ENCODE data around the gene EGFLAM. TPM values are rescaled to one million over a fixed set of nuclear protein-coding genes. Genes with fewer than 3 reads are reported as not detected.

The EGFLAM gene
- total RNA-seq, 1 donor from 2014 or later, result 0.12 TPM

- TF ChIP-seq, protein P1, sequence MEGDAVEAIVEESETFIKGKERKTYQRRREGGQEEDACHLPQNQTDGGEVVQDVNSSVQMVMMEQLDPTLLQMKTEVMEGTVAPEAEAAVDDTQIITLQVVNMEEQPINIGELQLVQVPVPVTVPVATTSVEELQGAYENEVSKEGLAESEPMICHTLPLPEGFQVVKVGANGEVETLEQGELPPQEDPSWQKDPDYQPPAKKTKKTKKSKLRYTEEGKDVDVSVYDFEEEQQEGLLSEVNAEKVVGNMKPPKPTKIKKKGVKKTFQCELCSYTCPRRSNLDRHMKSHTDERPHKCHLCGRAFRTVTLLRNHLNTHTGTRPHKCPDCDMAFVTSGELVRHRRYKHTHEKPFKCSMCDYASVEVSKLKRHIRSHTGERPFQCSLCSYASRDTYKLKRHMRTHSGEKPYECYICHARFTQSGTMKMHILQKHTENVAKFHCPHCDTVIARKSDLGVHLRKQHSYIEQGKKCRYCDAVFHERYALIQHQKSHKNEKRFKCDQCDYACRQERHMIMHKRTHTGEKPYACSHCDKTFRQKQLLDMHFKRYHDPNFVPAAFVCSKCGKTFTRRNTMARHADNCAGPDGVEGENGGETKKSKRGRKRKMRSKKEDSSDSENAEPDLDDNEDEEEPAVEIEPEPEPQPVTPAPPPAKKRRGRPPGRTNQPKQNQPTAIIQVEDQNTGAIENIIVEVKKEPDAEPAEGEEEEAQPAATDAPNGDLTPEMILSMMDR (IDR thresholded peaks at IDR 0.05), result no peak
- Mint-ChIP-seq H3K4me1 (ENCODE audit: low read depth) (peaks cover 23% of the 10 kb centered on the region), H3K4me3 (ENCODE audit: unreplicated experiment) (no peak overlapping the region), H3K27me3 (ENCODE audit: low read depth) (no peaks in the 10 kb centered on the region), H3K9me3 (ENCODE audit: low read depth) (no peaks in the 10 kb centered on the region), H3K36me3 (ENCODE audit: low read depth) (no peaks in the 10 kb centered on the region), H3K27ac (ENCODE audit: unreplicated experiment) (no peak overlapping the region)
- DNase-seq (ENCODE audit: low spot score), result no peak
These were observed 205.5 kb downstream of the EGFLAM start for GRCh38 chr5:38463634-38464521.

DNA sequence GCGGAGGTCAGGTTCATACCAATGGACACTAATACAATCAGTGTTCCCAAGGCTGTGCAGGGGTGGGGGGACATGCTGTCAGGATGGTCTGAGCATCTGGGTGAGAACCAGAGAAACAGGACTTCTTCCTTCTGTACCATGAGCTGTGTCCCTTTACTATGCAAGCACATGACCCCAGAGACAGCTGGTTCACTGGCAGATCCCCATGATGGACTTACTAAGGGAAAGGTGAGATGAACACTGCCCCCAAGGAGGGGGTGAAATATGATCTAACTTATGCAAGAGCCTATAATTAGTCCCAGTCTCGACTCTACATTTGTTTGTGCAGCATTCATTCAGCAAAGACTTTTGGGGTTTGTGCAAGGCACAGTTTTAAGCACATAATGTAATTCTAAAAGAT lies 206.7 kb downstream of the EGFLAM start:
- Mint-ChIP-seq H3K4me1 (ENCODE audit: low read depth) (peaks cover 30% of the 10 kb centered on the region), H3K36me3 (ENCODE audit: low read depth) (no peaks in the 10 kb centered on the region), H3K27ac (ENCODE audit: unreplicated experiment) (no peak overlapping the region), H3K27me3 (ENCODE audit: low read depth) (no peaks in the 10 kb centered on the region), H3K4me3 (ENCODE audit: unreplicated experiment) (no peak overlapping the region), H3K9me3 (ENCODE audit: low read depth) (no peaks in the 10 kb centered on the region)
- no peak for DNase-seq (ENCODE audit: low spot score)
- TF ChIP-seq, protein P1 (IDR thresholded peaks at IDR 0.05), result no peak

GRCh38 chr5:38465702-38466423 lies 207.5 kb downstream of the EGFLAM start:
- H3K4me3 Mint-ChIP-seq (ENCODE audit: unreplicated experiment), result no peak overlapping the region
- TF ChIP-seq, protein P1 (IDR thresholded peaks at IDR 0.05), result no peak
- no peaks in the 10 kb centered on the region for H3K36me3 Mint-ChIP-seq (ENCODE audit: low read depth)
- H3K27ac Mint-ChIP-seq (ENCODE audit: unreplicated experiment), result no peak overlapping the region
- no peaks in the 10 kb centered on the region for H3K27me3 Mint-ChIP-seq (ENCODE audit: low read depth)
- DNase-seq (ENCODE audit: low spot score), result no peak
- H3K4me1 Mint-ChIP-seq (ENCODE audit: low read depth), result peaks cover 30% of the 10 kb centered on the region
- H3K9me3 Mint-ChIP-seq (ENCODE audit: low read depth), result no peaks in the 10 kb centered on the region

DNA sequence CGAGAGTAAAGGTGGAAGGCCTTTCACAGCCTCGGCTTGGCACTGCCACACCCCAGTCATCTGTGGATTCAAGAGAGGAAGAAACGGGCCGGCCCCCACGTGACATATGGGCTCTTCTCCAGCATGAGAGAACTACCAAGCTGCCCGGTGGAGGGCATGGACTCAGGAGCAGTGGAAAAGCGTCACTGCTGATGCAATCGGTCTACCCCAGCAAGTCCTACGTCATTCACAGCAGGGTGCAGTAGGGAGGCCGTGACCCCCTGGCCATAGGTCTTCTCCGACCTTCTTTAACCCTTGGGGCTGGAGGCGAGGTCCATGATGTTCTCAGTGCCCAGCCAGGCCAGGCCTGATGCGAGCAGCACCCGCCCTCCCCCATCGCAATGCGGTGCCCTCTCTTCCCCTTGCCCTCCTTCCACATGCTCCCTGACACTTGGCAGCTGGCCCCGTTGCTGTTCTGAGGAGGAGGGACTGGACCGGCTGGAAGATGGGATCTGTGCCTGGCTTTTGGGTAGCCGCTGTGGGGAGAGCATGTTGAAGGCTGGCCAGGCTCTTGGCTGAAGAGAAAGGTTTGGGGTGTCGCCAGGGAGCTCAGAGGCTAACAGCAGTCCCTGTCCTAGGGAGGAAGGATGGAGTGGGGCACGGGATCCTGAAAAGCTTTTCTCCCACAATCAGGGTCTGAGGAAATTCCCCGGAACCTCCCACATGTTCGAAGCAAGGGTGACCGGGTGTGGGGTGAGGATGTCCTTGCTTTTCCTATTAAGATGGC lies 208.2 kb downstream of the EGFLAM start:
- no peaks in the 10 kb centered on the region for H3K27me3 Mint-ChIP-seq (ENCODE audit: low read depth)
- H3K9me3 Mint-ChIP-seq (ENCODE audit: low read depth), result no peaks in the 10 kb centered on the region
- peaks cover 30% of the 10 kb centered on the region for H3K4me1 Mint-ChIP-seq (ENCODE audit: low read depth)
- peak overlapping the region; percentile 94 for H3K27ac Mint-ChIP-seq (ENCODE audit: unreplicated experiment)
- H3K4me3 Mint-ChIP-seq (ENCODE audit: unreplicated experiment), result no peak overlapping the region
- no peaks in the 10 kb centered on the region for H3K36me3 Mint-ChIP-seq (ENCODE audit: low read depth)
- DNase-seq (ENCODE audit: low spot score), result no peak
- TF ChIP-seq, protein P1 (IDR thresholded peaks at IDR 0.05), result no peak
